CD4-positive, alpha-beta T cell treated with Interleukin-1 beta for 1 hour (primary cell): ENCODE data around the gene HCFC1R1.
A peak's percentile ranks its signal among the peaks of the same experiment; 100 is the strongest.

Source experiments
- DNase-seq, 2 donors: peaks; one replicate each; pipeline ENCODE4 v3.0.0-alpha.2; 2020 to 2022

HCFC1R1 gene

DNA sequence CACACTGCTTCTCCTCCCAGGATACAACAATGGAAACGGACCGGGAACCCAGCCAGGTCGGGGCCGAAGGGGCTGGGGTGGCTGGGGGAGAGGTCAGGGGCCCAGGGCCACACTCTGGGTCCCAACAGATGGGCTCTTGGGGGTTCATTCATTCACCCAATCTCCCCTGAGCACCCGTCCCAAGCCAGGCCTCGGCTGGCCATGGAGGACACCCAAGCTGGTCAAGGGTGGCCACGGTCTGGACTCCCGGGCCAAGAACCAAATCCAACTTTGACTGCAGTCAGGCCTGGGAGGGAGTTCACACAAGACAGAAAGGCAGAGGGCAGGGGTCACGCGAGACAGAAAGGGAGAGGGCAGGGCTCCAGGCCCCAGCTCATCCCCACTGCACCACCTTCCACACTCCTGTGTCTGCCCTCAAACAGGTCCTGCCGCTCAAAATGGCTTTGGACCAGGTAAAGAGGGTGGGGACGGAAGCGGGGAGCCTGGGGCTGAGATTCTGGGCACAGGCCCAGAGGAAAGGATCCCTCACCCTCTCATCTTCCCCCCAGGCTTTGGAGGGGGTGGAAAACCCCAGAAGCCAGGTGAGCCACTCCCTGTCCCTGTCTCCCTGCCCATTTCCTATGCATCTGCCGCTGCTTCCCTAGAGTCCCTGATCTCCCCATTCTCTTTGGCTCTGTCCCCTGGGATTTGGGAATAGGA lies 31.2 kb downstream of the HCFC1R1 start:
- DNase-seq = no peak

DNA sequence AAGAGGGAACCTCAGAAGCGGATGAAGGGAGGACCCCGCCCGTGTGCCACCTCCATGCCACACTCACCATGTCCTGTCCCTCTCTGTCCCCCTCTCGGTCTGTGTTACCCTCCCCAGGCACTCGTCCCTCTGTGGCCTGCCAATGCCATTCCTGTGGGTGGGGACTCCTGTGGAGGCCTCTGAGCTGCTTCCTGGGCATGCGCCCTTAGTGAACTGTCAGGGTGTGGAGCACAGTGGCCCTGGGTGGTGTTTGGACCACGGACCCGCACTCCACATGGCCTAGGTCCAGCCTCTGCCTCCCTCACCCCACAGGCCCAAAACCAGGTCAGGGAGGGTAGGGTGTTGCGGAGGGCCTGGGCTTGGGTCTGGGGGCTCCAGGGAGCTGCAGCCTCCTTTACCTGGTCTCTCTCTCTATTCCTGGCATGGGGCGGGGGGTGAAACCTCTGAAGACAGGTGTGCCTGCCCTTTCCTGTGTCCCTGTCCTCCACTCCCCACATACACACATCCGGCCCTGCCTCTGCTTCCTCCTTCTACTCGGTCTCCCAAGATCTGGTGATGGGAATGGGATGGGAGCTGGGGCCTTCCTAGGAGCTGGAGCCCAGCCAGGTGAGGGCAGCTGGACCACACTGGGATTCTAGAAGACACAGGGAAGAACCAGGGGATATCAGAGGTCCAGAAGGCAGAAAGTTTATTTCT lies 32.0 kb downstream of the HCFC1R1 start:
- no peak for DNase-seq

DNA sequence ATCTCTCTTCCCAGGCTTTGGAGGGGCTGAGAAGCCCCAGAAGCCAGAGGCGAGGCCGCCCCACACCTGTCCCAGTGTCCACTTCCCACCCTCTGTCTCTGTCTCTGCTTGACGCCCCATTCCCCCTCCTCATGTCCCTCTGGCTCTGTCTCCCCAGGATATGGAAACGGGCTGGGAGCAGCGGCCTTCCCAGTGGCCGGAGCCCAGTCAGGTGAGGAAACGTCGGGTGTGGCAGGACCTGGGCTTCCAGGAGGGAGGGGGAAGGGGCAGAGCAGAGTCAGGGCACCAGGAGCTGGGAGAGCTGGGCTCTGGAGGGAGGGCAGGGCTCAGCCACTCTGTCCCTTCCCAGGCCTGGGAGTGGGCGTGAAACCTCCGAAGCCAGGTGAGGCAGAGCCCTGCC lies 32.9 kb downstream of the HCFC1R1 start:
- DNase-seq = no peak

- no peak for DNase-seq
Measured at GRCh38 chr16:2988590-2989099, 35.1 kb downstream of the HCFC1R1 start.

GRCh38 chr16:2987833-2988232 lies 35.9 kb downstream of the HCFC1R1 start:
- DNase-seq = no peak

- no peak for DNase-seq
Measured at GRCh38 chr16:2987286-2987685, 36.5 kb downstream of the HCFC1R1 start.

DNA sequence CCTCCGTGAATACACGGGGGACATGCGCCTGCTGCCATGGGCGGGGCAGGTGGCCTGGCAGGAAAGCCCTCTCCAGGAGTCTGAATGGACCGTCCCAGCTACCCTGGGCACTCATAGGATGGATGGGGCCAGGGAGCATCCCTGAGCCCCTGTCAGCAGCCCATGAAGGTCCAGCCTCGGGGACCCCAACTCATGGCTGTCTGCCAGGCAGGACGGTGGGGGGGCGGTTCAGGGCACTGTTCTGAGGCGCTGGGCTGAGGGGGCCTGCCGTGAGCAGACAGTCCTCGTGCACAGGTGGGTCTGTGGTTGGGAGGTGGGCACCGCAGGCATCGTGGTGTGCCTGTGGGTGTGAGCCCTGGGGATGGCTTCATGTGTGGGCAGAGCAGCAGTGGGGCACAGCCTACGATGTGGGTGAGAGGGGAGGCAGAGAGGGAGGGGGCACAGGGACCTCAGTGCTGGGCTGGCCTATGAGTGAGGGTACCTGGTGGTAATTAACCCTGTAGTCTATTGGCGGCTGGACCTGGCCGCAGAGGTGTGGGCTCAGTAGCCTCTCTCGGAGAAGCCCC lies 37.0 kb downstream of the HCFC1R1 start:
- DNase-seq = no peak

DNA sequence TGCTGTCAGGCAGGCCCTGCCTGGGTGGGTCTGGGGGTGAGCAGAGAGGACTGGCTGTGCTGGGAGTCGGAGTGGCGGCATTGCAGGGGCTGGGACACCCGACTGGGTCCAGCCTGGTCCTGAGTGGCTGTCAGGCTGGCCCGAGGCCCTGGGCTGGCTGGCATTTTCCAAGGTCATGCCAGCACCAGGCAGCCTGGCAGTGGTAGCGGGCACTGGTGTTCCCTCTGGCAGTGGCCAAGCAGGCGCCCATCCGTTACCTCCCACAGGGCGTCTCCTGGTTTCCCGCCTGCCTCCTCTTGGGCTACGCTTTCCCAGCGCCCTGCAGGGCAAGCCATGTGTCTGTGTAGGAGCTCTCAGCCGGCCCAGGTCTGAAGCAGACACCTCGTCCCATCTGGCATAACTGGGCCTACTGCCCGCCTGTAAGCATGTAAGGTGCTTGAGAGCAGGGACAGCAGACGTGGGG lies 37.8 kb downstream of the HCFC1R1 start:
- DNase-seq = no peak

DNA sequence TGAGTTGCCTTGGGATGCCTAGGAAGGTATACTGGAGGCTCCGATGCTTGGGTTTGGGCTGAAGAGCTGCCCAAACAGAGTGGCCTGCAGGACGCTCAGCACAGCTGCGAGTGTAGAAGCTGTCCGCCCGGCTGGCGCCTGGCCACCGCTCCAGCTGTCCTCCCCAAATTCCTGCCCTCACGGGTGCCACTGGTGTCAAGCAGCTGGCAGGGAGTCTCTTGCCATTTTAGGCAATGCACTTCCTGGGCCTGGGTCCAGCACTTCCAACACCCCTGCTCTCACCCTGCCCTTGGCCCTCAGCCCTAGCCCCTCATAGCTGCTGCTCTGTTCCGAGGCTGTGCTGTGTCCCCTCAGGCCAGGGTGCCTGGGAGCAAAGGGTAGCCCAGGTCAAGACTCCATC lies 38.3 kb downstream of the HCFC1R1 start:
- no peak for DNase-seq

GRCh38 chr16:2983706-2984136 lies 40.0 kb downstream of the HCFC1R1 start:
- peak; percentile 72 to 75 for DNase-seq

GRCh38 chr16:2982402-2982801 lies 41.3 kb downstream of the HCFC1R1 start:
- no peak for DNase-seq

- no peak for DNase-seq
Measured at GRCh38 chr16:2981899-2982250, 41.9 kb downstream of the HCFC1R1 start.

GRCh38 chr16:2981177-2981898 lies 42.4 kb downstream of the HCFC1R1 start:
- DNase-seq = no peak

GRCh38 chr16:2980227-2981176 lies 43.2 kb downstream of the HCFC1R1 start, which contains the start of gene PKMYT1:
Gene PKMYT1, minus strand, starts transcription at chr16:2980446. Its CDS starts 789 bp downstream, at chr16:2979657.
- peak; percentile 94 to 95 for DNase-seq

DNA sequence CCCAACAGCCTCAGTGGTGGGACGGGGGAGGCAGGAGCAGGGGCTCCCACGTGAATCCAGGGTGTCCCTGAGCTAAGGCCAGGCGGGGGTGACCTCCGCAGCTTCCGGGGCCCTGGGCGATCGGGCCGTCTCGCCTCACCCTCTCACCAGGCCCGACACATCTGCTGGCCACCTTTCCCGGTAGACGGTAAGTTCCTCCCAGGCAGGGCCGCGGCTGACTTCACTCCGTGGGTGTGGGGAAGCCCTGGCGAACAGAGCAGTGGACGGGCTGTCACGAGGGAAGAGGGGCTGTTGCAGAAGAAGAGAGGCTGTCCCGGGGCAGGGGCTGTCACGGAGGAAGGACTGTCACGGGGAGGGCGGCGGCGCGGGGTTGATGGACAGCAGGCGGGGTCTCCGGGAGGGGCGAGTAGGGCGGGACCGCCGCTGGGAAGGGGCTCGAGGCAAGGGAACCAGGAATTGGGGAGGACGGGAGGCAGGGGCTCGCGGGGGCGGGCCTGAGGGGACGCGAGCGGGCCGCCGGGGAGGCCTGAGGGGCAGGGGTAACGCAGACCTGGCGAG lies 44.0 kb downstream of the HCFC1R1 start:
- DNase-seq = no peak

DNA sequence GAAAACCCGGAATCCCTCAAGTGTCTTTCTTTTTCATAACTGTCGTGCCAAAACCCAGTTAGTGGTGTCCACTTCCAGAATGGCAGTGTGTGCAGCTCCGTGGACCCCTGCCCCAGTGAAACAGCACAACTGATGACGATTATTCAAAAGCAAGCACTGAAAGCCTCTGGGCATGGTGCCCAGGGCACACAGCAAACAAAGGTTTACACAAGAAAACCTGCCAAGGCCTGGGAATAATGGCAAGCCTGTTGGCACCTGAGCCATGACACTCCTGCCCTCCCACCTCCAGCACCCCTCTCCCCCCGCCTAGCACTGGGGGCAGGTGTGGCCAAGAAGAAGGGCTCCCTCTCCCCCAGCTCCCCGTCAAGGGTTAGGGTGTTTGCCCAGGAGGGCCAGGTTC lies 46.3 kb downstream of the HCFC1R1 start:
- DNase-seq = no peak

- DNase-seq = no peak
Measured at GRCh38 chr16:2976673-2977072, 47.1 kb downstream of the HCFC1R1 start.

GRCh38 chr16:2976201-2976600 lies 47.5 kb downstream of the HCFC1R1 start:
- no peak for DNase-seq

GRCh38 chr16:2975161-2975795 lies 48.5 kb downstream of the HCFC1R1 start:
- no peak for DNase-seq

- no peak for DNase-seq
Measured at GRCh38 chr16:2974319-2975056, 49.3 kb downstream of the HCFC1R1 start.
